Hematopoietic multipotent progenitor cell treated with erythropoietin and hydrocortisone succinate and interleukin-3 and kit ligand, for 4 days (in vitro differentiated cells): Measurements from ENCODE around the gene RNF34.
"Not testable (repeated sequence)": the region's sequence is repeated elsewhere in the genome, so short reads cannot be mapped to it uniquely, and the experiment has no call there.

Experiments used
- DNase-seq: peaks from one replicate; pipeline ENCODE4 v3.0.0-alpha.2; 2015

RNF34 gene

GRCh38 chr12:121399391-121400331 lies at the start of gene RNF34:
Gene RNF34, plus strand, starts transcription at chr12:121400118. Its CDS starts 95 bp downstream, at chr12:121400213.
- peak; percentile 100 for DNase-seq

GRCh38 chr12:121351820-121352681 lies 47.9 kb upstream of the RNF34 start, which contains the start of gene ANAPC5:
Gene ANAPC5, minus strand, starts transcription at chr12:121352411. Its CDS starts 71 bp downstream, at chr12:121352340.
- DNase-seq, result peak; percentile 99

- DNase-seq, result no peak
Measured at GRCh38 chr12:121352682-121353018, 47.3 kb upstream of the RNF34 start.

- no peak for DNase-seq
Measured at GRCh38 chr12:121355818-121356217, 44.1 kb upstream of the RNF34 start.

- no peak for DNase-seq
Measured at GRCh38 chr12:121356657-121357056, 43.3 kb upstream of the RNF34 start.

GRCh38 chr12:121357331-121357730 lies 42.6 kb upstream of the RNF34 start:
- no peak for DNase-seq

- no peak for DNase-seq
Measured at GRCh38 chr12:121358073-121358472, 41.8 kb upstream of the RNF34 start.

GRCh38 chr12:121364683-121365121 lies 35.2 kb upstream of the RNF34 start:
- peak; percentile 22 for DNase-seq

GRCh38 chr12:121365416-121366062 lies 34.4 kb upstream of the RNF34 start:
- no peak for DNase-seq

GRCh38 chr12:121366063-121366459 lies 33.9 kb upstream of the RNF34 start:
- no peak for DNase-seq

- no peak for DNase-seq
Measured at GRCh38 chr12:121371404-121371803, 28.5 kb upstream of the RNF34 start.

- no peak for DNase-seq
Measured at GRCh38 chr12:121373755-121374154, 26.2 kb upstream of the RNF34 start.

GRCh38 chr12:121374336-121374735 lies 25.6 kb upstream of the RNF34 start:
- not testable (repeated sequence) for DNase-seq

- DNase-seq, result not testable (repeated sequence)
Measured at GRCh38 chr12:121374945-121375584, 24.9 kb upstream of the RNF34 start.

GRCh38 chr12:121376754-121377697 lies 22.9 kb upstream of the RNF34 start:
- no peak for DNase-seq

GRCh38 chr12:121378736-121379135 lies 21.2 kb upstream of the RNF34 start:
- DNase-seq, result no peak

GRCh38 chr12:121379945-121380344 lies 20.0 kb upstream of the RNF34 start:
- no peak for DNase-seq

- no peak for DNase-seq
Measured at GRCh38 chr12:121383601-121384021, 16.3 kb upstream of the RNF34 start.

- DNase-seq, result not testable (repeated sequence)
Measured at GRCh38 chr12:121384891-121385290, 15.0 kb upstream of the RNF34 start.

GRCh38 chr12:121388421-121388981 lies 11.4 kb upstream of the RNF34 start:
- DNase-seq, result peak; percentile 75

- DNase-seq, result no peak
Measured at GRCh38 chr12:121390856-121391255, 9.1 kb upstream of the RNF34 start.
